GM12864 (cell line): ENCODE measurements around the gene KIAA2012.

Experiments
- DNase-seq: peaks from one replicate; pipeline ENCODE4 v3.0.0-alpha.2; 2011; ENCODE audit warnings: low read depth
- H3K4me3 ChIP-seq: 2 replicates; pipeline ENCODE4 v1.5.1; 2011; ENCODE audit warnings: mild to moderate bottlenecking, low read depth, low read length, control low read depth
- TF ChIP-seq, protein P1 (sequence below): IDR thresholded peaks from 2 replicates; pipeline ENCODE4 v1.5.1; 2011; ENCODE audit warnings: low read depth, mild to moderate bottlenecking, moderate library complexity, low read length, control low read depth, inconsistent platforms; ENCODE audit errors: missing control alignments

KIAA2012 gene

DNA sequence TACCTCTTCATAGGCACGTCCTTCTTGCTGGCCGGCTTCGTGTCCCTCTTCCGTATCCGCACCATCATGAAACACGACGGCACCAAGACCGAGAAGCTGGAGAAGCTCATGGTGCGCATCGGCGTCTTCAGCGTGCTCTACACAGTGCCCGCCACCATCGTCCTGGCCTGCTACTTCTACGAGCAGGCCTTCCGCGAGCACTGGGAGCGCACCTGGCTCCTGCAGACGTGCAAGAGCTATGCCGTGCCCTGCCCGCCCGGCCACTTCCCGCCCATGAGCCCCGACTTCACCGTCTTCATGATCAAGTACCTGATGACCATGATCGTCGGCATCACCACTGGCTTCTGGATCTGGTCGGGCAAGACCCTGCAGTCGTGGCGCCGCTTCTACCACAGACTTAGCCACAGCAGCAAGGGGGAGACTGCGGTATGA, 37.1 kb upstream of the KIAA2012 start:
- H3K4me3 ChIP-seq, result no peak overlapping the region

GRCh38 chr2:202036601-202037037, 36.4 kb upstream of the KIAA2012 start:
- TF ChIP-seq, protein P1, sequence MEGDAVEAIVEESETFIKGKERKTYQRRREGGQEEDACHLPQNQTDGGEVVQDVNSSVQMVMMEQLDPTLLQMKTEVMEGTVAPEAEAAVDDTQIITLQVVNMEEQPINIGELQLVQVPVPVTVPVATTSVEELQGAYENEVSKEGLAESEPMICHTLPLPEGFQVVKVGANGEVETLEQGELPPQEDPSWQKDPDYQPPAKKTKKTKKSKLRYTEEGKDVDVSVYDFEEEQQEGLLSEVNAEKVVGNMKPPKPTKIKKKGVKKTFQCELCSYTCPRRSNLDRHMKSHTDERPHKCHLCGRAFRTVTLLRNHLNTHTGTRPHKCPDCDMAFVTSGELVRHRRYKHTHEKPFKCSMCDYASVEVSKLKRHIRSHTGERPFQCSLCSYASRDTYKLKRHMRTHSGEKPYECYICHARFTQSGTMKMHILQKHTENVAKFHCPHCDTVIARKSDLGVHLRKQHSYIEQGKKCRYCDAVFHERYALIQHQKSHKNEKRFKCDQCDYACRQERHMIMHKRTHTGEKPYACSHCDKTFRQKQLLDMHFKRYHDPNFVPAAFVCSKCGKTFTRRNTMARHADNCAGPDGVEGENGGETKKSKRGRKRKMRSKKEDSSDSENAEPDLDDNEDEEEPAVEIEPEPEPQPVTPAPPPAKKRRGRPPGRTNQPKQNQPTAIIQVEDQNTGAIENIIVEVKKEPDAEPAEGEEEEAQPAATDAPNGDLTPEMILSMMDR, result no peak
- DNase-seq, result no peak
- no peak overlapping the region for H3K4me3 ChIP-seq

More for the DNA sequence above, 37.1 kb upstream of the KIAA2012 start:
- DNase-seq, result no peak
- TF ChIP-seq, protein P1, result no peak

- TF ChIP-seq, protein P1, result no peak
- no peak overlapping the region for H3K4me3 ChIP-seq
- DNase-seq, result no peak
Measured at GRCh38 chr2:202037086-202037485, 36.0 kb upstream of the KIAA2012 start.

GRCh38 chr2:202038471-202039277, 34.4 kb upstream of the KIAA2012 start:
- TF ChIP-seq, protein P1, result no peak
- no peak for DNase-seq
- no peak overlapping the region for H3K4me3 ChIP-seq

DNA sequence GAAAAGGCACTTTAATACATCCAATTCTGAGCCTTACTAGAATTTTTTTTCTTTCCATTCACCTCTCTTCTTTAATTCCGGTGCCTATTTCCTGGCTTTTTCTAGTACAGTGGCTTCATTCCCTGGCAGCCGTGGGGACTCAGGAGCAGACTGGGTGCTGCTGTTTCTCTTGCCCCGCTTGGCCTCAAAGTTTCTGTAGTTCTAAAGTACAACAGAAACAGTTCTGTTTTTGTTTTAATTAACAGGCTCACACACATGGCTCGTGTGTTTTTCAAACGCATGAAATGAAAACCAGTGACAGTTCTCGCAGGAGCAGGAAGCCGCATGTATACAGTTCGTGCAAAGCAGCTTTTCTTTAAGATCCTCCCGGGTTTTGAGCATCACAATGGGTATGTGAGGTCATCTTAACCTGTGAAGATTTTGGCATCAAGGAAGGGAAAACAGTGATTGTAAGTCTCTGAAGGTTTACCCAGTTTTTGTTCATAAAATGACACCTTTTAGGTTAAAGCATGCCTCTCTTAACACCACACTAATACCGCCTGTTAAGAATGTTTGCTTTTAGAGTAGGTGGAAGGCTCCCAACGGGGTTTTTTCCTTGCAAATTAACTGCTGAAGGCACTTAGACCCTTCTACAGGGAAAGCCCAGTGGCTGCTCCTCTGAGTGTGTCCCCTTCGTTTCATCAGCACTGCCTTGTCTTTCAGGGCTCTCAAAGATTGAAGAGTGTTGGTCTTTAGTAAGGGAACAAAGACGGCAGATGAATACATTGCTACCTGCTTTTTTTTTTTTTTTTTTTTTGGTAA, 33.6 kb upstream of the KIAA2012 start:
- TF ChIP-seq, protein P1, result no peak
- no peak overlapping the region for H3K4me3 ChIP-seq
- no peak for DNase-seq

GRCh38 chr2:202040079-202040844, 32.8 kb upstream of the KIAA2012 start:
- TF ChIP-seq, protein P1, result no peak
- no peak for DNase-seq
- H3K4me3 ChIP-seq, result no peak overlapping the region
